MG63 (cell line): ENCODE data around the gene PDE6H. TPM values are rescaled to one million over a fixed set of nuclear protein-coding genes. Genes with fewer than 3 reads are reported as not detected.

Experiments
- DNase-seq: peaks from one replicate; pipeline ENCODE4 v3.0.0-alpha.2; 2020
- H3K27me3 ChIP-seq: fragments of 250-450 bp; sonication (Bioruptor Pico); 2 replicates; pipeline ENCODE4 v1.5.1; 2020; ENCODE audit warnings: mild to moderate bottlenecking, moderate library complexity
- H3K36me3 ChIP-seq: fragments of 250-450 bp; sonication (Bioruptor Pico); 2 replicates; pipeline ENCODE4 v1.5.1; 2020; ENCODE audit warnings: mild to moderate bottlenecking, moderate library complexity
- H3K4me3 ChIP-seq: fragments of 250-450 bp; sonication (Bioruptor Pico); 2 replicates; pipeline ENCODE4 v1.5.1; 2020; ENCODE audit warnings: mild to moderate bottlenecking, moderate library complexity
- H3K9me3 ChIP-seq: fragments of 250-450 bp; sonication (Bioruptor Pico); 2 replicates; pipeline ENCODE4 v1.5.1; 2020; ENCODE audit warnings: mild to moderate bottlenecking, moderate library complexity
- total RNA-seq: library from RNA; depleted of rRNA; stranded (reverse); fragments of >200 nt; shearing (Covaris generic); gene quantifications from 2 replicates; pipeline ENCODE4 v1.2.3, GENCODE V29; 2014; ENCODE audit warnings: low replicate concordance; rRNA removed

Gene PDE6H
- total RNA-seq, 1 experiment from 2014 or later = not detected

- Histone ChIP-seq H3K36me3 (no peaks in the 10 kb centered on the region), H3K9me3 (no peaks in the 10 kb centered on the region), H3K4me3 (no peak overlapping the region), H3K27me3 (peaks cover 13% of the 10 kb centered on the region; the same call in 1 of the 2 replicates)
- no peak for DNase-seq
Measured at GRCh38 chr12:15004421-15004820, 31.6 kb downstream of the PDE6H start.

GRCh38 chr12:15005064-15005463 lies 32.2 kb downstream of the PDE6H start:
- Histone ChIP-seq H3K9me3 (no peaks in the 10 kb centered on the region), H3K4me3 (no peak overlapping the region), H3K36me3 (no peaks in the 10 kb centered on the region), H3K27me3 (peaks cover 13% of the 10 kb centered on the region; the same call in 1 of the 2 replicates)
- DNase-seq = no peak

- H3K27me3 ChIP-seq = peaks cover 11% of the 10 kb centered on the region; the same call in 1 of the 2 replicates
- no peak overlapping the region for H3K4me3 ChIP-seq
- H3K36me3 ChIP-seq = no peaks in the 10 kb centered on the region
- DNase-seq = no peak
- no peaks in the 10 kb centered on the region for H3K9me3 ChIP-seq
Measured at GRCh38 chr12:15007551-15007950, 34.7 kb downstream of the PDE6H start.

GRCh38 chr12:15011162-15011561 lies 38.3 kb downstream of the PDE6H start:
- H3K27me3 ChIP-seq = peaks cover 4% of the 10 kb centered on the region; the same call in 1 of the 2 replicates
- H3K9me3 ChIP-seq = no peaks in the 10 kb centered on the region
- H3K36me3 ChIP-seq = no peaks in the 10 kb centered on the region
- no peak overlapping the region for H3K4me3 ChIP-seq
- DNase-seq = no peak

GRCh38 chr12:15013634-15014179 lies 40.9 kb downstream of the PDE6H start:
- H3K27me3 ChIP-seq = no peaks in the 10 kb centered on the region
- H3K36me3 ChIP-seq = no peaks in the 10 kb centered on the region
- no peaks in the 10 kb centered on the region for H3K9me3 ChIP-seq
- H3K4me3 ChIP-seq = no peak overlapping the region
- no peak for DNase-seq

GRCh38 chr12:15014708-15015107 lies 41.9 kb downstream of the PDE6H start:
- Histone ChIP-seq H3K27me3 (no peaks in the 10 kb centered on the region), H3K4me3 (no peak overlapping the region), H3K9me3 (no peaks in the 10 kb centered on the region), H3K36me3 (no peaks in the 10 kb centered on the region)
- DNase-seq = no peak

GRCh38 chr12:15015121-15015520 lies 42.3 kb downstream of the PDE6H start:
- no peaks in the 10 kb centered on the region for H3K36me3 ChIP-seq
- H3K9me3 ChIP-seq = no peaks in the 10 kb centered on the region
- no peak for DNase-seq
- no peak overlapping the region for H3K4me3 ChIP-seq
- H3K27me3 ChIP-seq = no peaks in the 10 kb centered on the region

- H3K27me3 ChIP-seq = peaks cover 2% of the 10 kb centered on the region; the same call in 1 of the 2 replicates
- no peak for DNase-seq
- H3K9me3 ChIP-seq = no peaks in the 10 kb centered on the region
- H3K36me3 ChIP-seq = no peaks in the 10 kb centered on the region
- H3K4me3 ChIP-seq = no peak overlapping the region
Measured at GRCh38 chr12:15020156-15020555, 47.3 kb downstream of the PDE6H start.

Other genes starting within 250 kb of the PDE6H start
- gene WBP11, start 169.6 kb upstream of the PDE6H start, total RNA-seq = 9.0 and 12.8 TPM in 2 replicates
- gene C12orf60, start 169.4 kb upstream of the PDE6H start, total RNA-seq = 0.42 and 2.2 TPM in 2 replicates
- gene SMCO3, start 158.9 kb upstream of the PDE6H start, total RNA-seq = not detected in 2 replicates
- not detected in 2 replicates for gene ART4, start 129.5 kb upstream of the PDE6H start, total RNA-seq
- gene MGP, start 87.2 kb upstream of the PDE6H start, total RNA-seq = 0.69 and 0.72 TPM in 2 replicates
- gene ERP27, start 34.5 kb upstream of the PDE6H start, total RNA-seq = not detected in 2 replicates
- gene ARHGDIB, start 11.4 kb upstream of the PDE6H start, total RNA-seq = 4.3 and 9.8 TPM in 2 replicates
- gene RERG, start 248.4 kb downstream of the PDE6H start, total RNA-seq = not detected in 2 replicates